GM18505 (cell line): ENCODE results near the gene KLHDC2.
"Not testable (repeated sequence)": the region's sequence is repeated elsewhere in the genome, so short reads cannot be mapped to it uniquely, and the experiment has no call there.

ENCODE experiments used
- ATAC-seq: cut with Tn5 transposase; IDR thresholded peaks from one replicate; pipeline ENCODE4 v1.9.1; 2021; ENCODE audit not compliant: unreplicated experiment
- POLR2A ChIP-seq: IDR thresholded peaks from 4 replicates; pipeline ENCODE4 v1.6.1; 2011; ENCODE audit warnings: borderline replicate concordance; ENCODE audit not compliant: insufficient read depth, insufficient read length; ENCODE audit errors: extremely low read depth

Gene KLHDC2

DNA sequence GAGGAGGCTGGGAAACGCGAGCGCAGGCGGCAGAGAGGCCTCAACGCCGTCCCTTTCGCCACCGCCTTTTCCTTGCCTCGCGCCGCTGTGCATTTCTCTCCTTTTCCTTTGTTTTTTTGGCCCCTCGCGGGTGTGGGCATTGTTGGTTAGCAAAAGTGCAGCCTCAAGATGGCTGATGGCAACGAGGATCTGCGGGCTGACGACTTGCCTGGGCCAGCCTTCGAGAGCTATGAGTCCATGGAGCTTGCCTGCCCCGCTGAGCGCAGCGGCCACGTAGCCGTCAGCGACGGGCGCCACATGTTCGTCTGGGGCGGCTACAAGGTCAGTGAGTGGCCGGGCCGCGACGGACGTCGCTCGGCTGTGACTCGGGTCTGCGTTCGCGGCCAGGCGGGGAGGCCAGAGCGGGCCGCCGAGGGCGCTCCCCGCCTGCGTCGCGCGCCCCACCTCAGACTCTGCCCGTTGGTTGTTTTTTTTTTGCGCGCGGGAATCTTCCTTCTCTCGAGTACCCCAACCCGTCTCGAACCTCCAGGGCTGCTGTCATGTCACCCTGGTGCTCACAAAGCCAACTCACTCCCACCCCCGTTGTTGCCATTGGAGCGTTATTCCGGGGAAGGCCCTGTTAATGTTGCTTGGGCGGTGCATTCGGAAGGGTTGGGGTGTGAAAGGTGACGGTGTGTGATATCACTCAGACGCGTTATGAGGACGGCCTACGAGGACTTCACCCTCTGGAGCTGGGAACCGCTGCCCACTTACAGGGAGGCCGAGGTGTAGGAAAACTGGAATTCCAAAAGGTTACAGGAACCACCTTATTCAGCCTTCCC is 558 bp downstream of the KLHDC2 start:
- no peak for TF ChIP-seq POLR2A
- peak; percentile 28 for ATAC-seq

DNA sequence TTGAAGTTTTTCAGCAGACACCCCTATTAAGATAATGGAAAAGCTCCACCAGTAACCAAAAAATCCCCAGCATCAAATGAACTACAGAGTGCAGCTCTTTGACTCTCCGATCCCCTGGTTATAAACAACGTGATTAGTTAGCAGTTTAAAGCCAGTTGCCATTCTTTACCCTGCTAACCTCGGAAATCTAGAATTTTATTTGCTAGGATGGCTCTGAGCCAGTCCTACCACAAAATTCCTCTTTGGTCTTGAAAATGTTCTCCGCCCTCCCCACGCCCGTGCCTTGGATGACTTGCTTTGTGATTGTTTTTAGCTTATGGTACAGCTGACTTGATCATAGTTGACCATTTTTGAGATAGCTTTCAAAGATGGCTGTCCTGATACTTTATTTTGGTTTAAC is 1.2 kb downstream of the KLHDC2 start:
- TF ChIP-seq POLR2A: no peak
- no peak for ATAC-seq

DNA sequence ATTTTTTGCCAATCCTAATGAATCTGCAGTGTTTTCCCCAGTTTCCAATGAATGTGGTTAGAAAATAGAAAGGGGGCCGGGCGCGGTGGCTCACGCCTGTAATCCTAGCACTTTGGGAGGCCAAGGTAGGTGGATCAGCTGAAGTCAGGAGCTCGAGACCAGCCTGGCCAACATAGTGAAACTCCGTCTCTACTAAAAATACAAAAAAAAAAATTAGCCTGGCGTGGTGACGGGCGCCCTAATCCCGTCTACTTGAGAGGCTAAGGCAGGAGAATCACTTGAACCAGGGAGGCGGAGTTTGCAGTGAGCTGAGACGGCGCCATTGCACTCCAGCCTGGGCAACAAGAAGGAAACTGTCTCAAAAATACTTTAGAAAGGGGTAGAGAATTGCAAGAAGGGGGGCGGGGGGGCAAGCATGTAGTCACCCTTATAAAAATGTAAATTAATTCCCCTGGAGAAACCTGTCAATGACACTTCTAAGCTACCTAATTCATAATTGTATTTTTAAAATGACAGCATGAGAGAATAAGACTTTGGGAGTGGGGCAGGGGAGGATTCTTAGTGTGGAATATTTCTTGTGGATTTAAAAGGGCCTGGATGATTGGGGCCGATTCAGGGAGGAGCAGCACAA is 1.7 kb downstream of the KLHDC2 start:
- ATAC-seq: no peak

DNA sequence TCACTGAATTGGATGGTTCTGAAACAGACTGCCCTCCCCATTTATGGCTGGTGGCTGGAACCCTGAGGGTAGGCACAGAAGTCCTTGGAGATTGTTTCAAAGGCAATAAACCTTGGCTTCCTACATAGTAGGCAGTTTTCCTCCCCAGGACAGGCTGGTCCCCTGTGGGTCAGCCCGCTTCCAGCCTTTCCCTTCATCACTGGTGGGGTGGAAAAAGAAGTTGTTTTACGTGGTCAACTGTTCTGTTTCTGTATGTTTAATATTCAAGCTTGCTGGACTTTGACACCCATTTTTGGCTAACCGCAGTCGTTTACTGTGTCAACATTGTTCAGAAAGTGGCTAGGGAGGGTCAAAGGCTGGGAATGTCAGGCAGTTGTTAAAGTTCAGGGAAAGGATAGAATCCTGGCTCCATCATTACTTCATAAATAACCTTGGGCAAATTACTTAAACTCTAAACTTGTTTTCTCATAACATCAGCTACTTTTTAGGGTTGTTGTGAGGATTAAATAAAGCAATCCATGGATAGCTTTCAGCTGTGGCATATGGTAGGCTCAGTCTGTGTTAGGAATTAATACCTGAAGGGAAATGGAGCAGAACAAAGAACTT is 2.4 kb downstream of the KLHDC2 start:
- ATAC-seq: no peak
- TF ChIP-seq POLR2A: no peak

More for the DNA sequence above, 1.7 kb downstream of the KLHDC2 start:
- TF ChIP-seq POLR2A: no peak

DNA sequence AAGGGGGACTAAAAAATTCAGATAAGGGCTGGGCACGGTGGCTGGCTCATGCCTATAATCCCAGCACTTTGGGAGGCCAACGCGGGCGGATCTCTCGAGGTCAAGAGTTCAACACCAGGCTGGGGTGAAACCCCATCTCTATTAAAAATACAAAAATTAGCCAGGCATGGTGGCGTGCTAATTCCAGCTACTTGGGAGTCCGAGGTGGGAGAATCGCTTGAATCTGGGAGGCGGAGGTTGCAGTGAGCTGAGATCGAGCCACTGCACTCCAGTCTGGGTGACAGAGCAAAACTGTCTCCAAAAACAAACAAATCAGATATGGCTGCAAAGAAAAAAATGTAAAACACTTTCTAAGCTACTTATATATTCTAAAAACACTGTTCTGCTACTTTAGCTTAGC is 3.7 kb downstream of the KLHDC2 start:
- not testable (repeated sequence) for ATAC-seq

DNA sequence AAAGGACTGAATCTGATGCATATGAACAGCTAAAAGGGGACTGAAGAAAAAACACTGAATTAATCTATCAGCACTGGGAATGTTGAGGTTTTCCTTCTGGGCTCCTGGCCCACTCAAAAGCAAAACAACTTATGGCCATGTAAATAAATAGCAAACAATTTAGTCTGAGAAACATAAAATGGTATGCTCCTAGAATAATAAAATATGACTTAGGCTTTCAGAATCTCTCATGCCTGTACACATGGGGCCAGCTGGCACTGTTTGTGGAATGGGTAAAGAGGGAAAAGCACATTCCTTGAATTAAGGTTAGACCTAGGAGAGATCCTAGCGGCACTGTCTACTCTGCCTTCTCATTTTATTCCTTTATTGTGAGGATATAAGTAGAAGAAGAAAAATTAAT is 6.2 kb downstream of the KLHDC2 start:
- no peak for ATAC-seq
- TF ChIP-seq POLR2A: no peak

DNA sequence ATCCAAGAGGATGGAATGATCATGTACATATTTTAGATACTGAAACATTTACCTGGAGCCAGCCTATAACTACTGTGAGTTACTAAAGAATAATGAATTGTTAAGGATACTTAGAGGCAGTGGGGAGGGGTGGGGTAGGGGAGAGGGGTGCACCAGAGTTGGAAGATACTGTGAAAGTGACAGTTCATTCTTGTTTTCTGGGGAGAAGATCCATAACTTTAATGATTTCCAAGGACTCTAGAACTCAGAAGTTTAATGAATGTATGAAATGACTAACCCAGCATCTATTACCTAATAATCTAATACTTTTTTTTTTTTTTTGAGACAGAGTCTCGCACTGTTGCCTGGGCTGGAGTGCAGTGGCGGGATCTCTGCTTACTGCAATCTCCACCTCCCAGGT is 10.5 kb downstream of the KLHDC2 start:
- no peak for ATAC-seq
- no peak for TF ChIP-seq POLR2A

DNA sequence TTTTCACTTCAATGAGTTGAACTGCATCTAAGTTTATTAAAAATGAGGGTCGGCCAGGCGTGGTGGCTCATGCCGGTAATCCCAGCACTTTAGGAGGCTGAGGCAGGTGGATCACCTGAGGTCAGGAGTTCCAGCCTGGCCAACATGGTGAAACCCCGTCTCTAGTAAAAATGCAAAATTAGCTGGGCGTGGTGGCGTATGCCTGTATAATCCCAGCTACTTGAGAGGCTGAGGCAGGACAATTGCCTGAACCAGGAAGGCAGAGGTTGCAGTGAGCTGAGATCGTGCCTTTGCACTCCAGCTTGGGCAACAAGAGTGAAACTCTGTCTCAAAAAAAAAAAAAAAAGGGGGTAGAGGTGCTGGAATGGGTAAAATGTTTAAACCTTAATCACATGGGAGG is 13.1 kb downstream of the KLHDC2 start:
- ATAC-seq: not testable (repeated sequence)

DNA sequence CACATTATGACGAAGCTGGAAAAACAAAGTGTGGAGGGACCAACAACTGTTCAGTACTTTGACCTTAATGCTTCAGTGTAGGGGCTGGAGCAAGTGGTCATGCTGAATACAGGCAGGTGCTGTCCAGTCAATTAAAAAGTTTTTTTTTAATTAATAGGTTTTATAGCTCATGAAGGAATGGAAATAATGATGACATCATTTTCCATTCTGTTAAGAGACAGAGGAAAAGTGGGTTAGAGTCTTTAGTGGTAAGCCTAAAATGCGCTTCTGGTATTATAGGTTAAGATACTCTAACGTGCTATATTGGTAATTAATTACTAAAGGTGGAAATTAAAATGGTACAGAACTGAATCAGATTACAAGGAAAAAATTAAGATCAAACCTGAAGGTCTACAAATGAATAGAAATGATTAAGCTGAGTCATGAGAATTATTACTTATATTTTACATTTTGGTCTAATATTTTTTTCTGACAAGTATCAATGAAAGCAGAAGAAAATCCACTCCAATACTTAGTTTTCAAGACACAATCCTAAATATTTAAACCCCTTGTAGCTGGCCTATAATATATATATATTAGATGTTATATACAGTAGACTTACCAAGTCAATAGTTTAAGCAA is 15.6 kb downstream of the KLHDC2 start:
- TF ChIP-seq POLR2A: no peak
- ATAC-seq: no peak

DNA sequence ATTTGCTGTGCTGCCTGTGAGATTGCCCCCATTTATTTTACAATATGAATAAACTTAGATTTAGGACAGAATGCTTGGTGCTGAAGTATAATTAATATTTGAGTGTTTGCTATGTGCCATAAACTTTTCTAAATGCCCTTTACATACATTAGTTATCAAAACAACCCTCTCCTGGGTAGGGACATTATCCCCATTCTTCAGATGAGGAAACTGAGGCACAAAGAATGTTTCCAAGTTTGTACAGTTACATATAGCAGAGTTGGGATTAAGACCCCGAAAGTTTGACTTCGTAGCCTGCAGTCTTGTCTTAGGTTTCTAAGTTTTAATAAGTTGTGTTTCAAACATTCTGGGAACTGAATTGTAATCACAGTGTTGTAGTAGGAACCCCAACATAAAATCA is 18.4 kb downstream of the KLHDC2 start:
- TF ChIP-seq POLR2A: no peak
- ATAC-seq: no peak

DNA sequence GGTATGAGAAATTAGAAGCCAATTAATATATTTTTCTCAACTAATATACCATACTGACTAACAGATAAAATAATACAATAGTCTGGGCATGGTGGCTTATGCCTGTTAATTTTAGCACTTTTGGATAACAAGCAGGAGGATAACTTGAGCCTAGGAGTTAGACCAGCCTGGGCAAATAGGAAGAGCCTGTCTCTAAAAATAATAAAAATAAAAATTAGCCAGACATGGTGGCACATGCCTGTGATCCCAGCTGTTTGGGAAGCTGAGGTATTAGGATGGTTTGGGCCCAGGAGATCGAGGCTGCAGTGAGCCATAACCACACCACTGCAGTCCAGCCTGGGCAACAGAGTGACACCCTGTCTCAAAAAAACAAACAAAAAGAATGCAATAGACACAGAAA is 24.7 kb downstream of the KLHDC2 start:
- TF ChIP-seq POLR2A: no peak
- no peak for ATAC-seq

DNA sequence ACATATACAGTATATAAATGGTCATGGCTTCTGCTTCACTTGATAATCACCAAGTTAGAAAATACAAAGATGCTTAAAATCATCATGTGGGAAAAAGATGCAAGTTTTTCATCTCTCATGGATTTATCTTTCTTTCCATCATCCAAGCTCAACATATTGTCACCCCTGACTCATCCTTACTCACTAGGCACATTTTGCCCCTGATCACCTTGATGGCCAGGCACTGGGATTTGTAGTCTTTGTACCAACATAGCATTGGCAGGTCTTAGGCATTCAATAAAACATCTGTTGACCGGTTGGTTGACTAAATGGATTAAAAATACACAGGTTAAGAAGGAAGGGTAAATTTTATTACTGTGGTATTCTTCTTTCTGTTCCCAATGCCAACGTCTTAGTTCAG is 28.1 kb downstream of the KLHDC2 start:
- no peak for ATAC-seq
- no peak for TF ChIP-seq POLR2A

DNA sequence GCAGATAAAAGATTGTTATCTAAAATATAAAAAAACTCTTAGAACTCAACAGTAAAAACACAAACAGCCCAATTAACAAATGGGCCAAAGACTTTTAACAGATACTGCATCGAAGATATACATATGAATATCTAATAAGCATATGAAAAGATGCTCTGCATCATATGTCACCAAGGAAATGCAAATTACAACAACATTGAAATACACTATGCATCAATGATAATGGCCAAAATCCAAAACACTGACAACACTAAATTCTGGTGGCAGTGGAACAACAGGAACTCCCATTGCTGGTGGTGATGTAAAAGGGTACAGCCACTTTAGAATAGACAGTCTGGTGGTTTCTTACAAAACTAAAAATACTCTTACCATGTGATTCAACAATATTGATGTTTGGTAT is 40.8 kb downstream of the KLHDC2 start:
- TF ChIP-seq POLR2A: no peak
- no peak for ATAC-seq

DNA sequence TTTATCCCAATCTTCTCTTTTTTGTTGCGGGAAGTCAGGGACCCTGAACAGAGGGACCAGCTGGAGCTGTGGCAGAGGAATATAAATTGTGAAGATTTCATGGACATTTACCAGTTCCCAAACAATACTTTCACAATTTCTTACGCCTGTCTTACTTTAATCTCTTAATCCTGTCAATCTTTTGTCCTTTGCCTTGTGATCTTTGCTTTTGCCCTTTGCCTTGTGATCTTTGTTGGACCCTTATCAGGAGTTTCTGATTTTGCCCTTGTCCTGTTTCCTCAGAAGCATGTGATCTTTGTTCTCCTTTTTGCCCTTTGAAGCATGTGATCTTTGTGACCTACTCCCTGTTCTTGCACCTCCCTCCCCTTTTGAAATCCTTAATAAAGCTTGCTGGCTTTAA is 48.2 kb downstream of the KLHDC2 start:
- ATAC-seq: not testable (repeated sequence)
